Measurements from ENCODE around the gene MISP3. TPM values are rescaled to one million over a fixed set of nuclear protein-coding genes. Genes with fewer than 3 reads are reported as not detected.

Gene MISP3
- total RNA-seq, 2 donors from 2014 or later: 21.1 to 25.7 TPM

GRCh38 chr19:14122924-14123323 is 50.3 kb downstream of the MISP3 start:
- 87 to 94% methylated on average over 6 of the region's 6 CpGs for WGBS, 2 donors
- Histone ChIP-seq H3K36me3 (replicated peaks in 1 of 2; ENCODE audit: insufficient read depth in 1 of 2, low read depth in 2 of 2) (no peaks in the 10 kb centered on the region), H3K4me3 (no peak overlapping the region), H3K4me1 (peaks cover 21% of the 10 kb centered on the region), H3K27me3 (no peaks in the 10 kb centered on the region), H3K9me3 (no peaks in the 10 kb centered on the region), H3K27ac (no peak overlapping the region)
- no peak for DNase-seq
- intact Hi-C loops (cut with DNase I): no loop called here
- ATAC-seq: no peak
- TF ChIP-seq POLR2A (IDR thresholded peaks at IDR 0.05) (no peak), CTCF (IDR thresholded peaks at IDR 0.05) (no peak)

Other genes starting within 250 kb of the MISP3 start
- gene NANOS3, start 195.7 kb upstream of the MISP3 start, total RNA-seq: not detected
- 1 to 10 TPM; 3.0 to 4.9 TPM for gene BRME1, start 166.7 kb upstream of the MISP3 start, total RNA-seq
- 10 to 100 TPM; 35.5 to 52.1 TPM for gene CC2D1A, start 166.6 kb upstream of the MISP3 start, total RNA-seq
- under 1 TPM in 1 of 2 donors, not detected in 1; 0.66 TPM for gene PODNL1, start 134.4 kb upstream of the MISP3 start, total RNA-seq
- 10 to 100 TPM in 1 of 2 donors, 1 to 10 TPM in 1; 7.0 to 20.4 TPM for gene DCAF15, start 120.3 kb upstream of the MISP3 start, total RNA-seq
- gene RFX1, start 66.5 kb upstream of the MISP3 start, total RNA-seq: 1 to 10 TPM; 3.9 to 7.6 TPM
- gene RLN3, start 44.6 kb upstream of the MISP3 start, total RNA-seq: not detected
- gene IL27RA, start 41.0 kb upstream of the MISP3 start, total RNA-seq: 1 to 10 TPM; 1.3 to 3.6 TPM
- gene PALM3, start 10.7 kb upstream of the MISP3 start, total RNA-seq: 10 to 100 TPM; 17.4 to 28.3 TPM
- gene C19orf67, start 13.0 kb downstream of the MISP3 start, total RNA-seq: not detected
- 10 to 100 TPM; 11.2 to 22.1 TPM for gene SAMD1, start 18.0 kb downstream of the MISP3 start, total RNA-seq
- gene PRKACA, start 45.0 kb downstream of the MISP3 start, total RNA-seq: 10 to 100 TPM; 15.5 to 22.6 TPM
- 1 to 10 TPM in 1 of 2 donors, under 1 TPM in 1; 0.26 to 1.6 TPM for gene ASF1B, start 63.8 kb downstream of the MISP3 start, total RNA-seq
- 10 to 100 TPM; 12.5 to 16.5 TPM for gene ADGRL1, start 133.4 kb downstream of the MISP3 start, total RNA-seq

Data from body of pancreas (tissue), 4 donors.